Skeletal muscle satellite cell (primary cell): Measurements from ENCODE around the gene RPH3AL.

Experiments
- H3K27me3 ChIP-seq: 2 replicates; pipeline ENCODE4 v1.7.0; 2013; ENCODE audit warnings: low read length; ENCODE audit not compliant: control insufficient read depth, insufficient read depth
- H3K36me3 ChIP-seq: 2 replicates; pipeline ENCODE4 v1.7.0; 2013; ENCODE audit warnings: mild to moderate bottlenecking, control low read depth, low read length; ENCODE audit not compliant: insufficient read depth
- H3K4me1 ChIP-seq: 2 replicates; pipeline ENCODE4 v1.7.0; 2013; ENCODE audit warnings: low read length; ENCODE audit not compliant: control insufficient read depth, insufficient read depth
- H3K4me2 ChIP-seq: 2 replicates; pipeline ENCODE4 v1.7.0; 2013; ENCODE audit warnings: mild to moderate bottlenecking, low read length
- H3K4me3 ChIP-seq: 2 replicates; pipeline ENCODE4 v1.7.0; 2013; ENCODE audit warnings: low read length
- H3K9ac ChIP-seq: 2 replicates; pipeline ENCODE4 v1.7.0; 2013; ENCODE audit warnings: mild to moderate bottlenecking, low read depth, low read length, moderate library complexity
- H3K9me3 ChIP-seq: replicated peaks from 2 replicates; pipeline ENCODE4 v1.7.0; 2013; ENCODE audit warnings: mild to moderate bottlenecking, control low read depth, low read length

RPH3AL gene

DNA sequence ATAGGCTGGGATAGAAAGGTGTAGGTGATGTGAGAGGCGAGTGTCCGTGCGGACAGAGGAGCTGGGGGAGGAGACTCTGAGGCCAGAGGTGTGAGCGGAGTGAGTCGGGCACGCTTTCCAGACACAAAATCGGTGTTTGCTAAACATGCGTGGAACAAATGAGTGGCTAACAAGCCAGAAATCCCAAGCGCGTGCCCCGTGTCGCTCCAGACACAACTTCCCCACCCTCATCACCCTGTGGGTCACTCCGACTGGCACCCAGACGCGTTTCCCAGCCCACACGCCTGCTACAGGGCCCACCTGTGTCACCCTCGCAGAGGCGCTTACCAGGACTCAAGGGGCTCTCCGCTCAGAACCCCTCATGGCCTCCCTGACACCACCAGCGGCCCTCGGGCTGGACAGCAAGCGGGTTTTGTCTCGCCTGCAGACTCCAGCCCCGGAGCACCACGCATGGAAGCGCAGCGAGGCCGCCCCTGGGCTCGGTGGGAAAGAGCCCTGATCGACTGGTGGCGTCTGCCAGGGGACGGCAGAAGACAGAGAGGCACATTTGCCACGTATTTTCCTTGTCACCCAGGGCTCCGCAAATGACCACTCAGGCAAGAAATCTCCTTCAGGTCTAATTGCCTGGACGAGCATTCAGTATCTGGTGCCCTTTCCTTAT, 6.0 kb upstream of the RPH3AL start:
- Histone ChIP-seq H3K4me1 (no peaks in the 10 kb centered on the region), H3K4me2 (no peak overlapping the region), H3K9ac (no peak overlapping the region), H3K36me3 (no peaks in the 10 kb centered on the region), H3K27me3 (peaks cover 6% of the 10 kb centered on the region), H3K4me3 (no peak overlapping the region), H3K9me3 (no peaks in the 10 kb centered on the region)

DNA sequence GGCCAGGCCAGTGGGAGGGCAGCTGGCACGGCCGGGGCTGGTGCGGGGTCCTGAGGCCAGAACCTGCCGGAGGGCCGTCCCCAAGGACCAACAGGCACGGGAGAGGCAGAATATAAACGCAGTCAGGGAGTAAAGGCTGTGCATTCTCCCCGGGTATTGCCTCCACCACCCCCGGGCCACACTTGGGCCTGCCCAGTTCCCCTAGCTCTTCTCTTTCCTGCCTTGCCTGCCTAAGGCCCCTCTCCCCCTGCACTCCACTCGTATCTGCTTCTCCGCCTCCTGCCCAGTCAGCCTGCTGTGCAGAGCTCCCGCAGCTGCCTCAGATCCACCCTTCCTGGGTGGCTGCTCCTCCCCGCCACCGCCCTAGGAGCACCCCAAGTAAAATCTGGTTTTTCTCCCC, 5.0 kb upstream of the RPH3AL start:
- H3K4me3 ChIP-seq: no peak overlapping the region
- H3K4me2 ChIP-seq: no peak overlapping the region
- peaks cover 7% of the 10 kb centered on the region for H3K4me1 ChIP-seq
- H3K9ac ChIP-seq: no peak overlapping the region
- peaks cover 6% of the 10 kb centered on the region for H3K27me3 ChIP-seq
- H3K36me3 ChIP-seq: no peaks in the 10 kb centered on the region
- no peaks in the 10 kb centered on the region for H3K9me3 ChIP-seq

DNA sequence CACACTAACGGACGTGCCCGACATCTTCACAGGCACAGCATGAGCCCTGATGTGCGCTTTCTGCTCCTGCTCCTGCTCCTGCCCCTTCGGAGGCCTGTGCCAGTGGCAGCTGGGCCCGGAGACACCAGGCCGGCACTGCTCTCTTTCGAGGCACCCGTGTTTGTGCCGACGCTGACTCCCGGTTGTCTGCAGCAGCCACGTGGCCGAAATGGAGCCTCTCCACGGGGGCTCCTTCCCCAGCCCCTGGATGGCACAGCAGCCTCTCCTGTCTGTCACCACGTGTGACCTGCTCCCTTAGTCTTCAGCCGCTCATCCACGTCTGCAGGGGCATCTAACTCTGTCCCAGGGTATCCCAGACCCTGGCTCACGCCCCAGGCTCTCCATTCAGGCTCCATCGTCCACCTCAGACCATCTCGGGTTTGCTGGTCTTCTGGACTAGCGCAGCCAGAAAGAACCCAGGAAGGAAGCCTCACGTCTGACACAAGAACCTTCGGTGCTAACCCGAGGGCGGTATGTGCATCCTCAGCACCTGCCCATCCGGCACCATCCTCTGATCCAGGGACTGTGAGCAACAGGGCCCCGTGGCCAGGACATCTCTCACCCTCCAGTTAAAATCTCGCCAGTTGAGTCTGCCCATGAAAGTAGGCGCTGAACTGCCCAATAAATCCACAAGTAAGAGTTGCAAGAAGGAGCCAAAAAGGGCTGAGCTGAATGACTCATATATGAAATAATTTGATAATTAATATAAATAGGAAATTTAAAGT, 4.2 kb upstream of the RPH3AL start:
- Histone ChIP-seq H3K4me2 (no peak overlapping the region), H3K27me3 (peaks cover 6% of the 10 kb centered on the region), H3K9me3 (no peaks in the 10 kb centered on the region), H3K4me1 (peaks cover 15% of the 10 kb centered on the region), H3K4me3 (no peak overlapping the region), H3K36me3 (no peaks in the 10 kb centered on the region), H3K9ac (no peak overlapping the region)

DNA sequence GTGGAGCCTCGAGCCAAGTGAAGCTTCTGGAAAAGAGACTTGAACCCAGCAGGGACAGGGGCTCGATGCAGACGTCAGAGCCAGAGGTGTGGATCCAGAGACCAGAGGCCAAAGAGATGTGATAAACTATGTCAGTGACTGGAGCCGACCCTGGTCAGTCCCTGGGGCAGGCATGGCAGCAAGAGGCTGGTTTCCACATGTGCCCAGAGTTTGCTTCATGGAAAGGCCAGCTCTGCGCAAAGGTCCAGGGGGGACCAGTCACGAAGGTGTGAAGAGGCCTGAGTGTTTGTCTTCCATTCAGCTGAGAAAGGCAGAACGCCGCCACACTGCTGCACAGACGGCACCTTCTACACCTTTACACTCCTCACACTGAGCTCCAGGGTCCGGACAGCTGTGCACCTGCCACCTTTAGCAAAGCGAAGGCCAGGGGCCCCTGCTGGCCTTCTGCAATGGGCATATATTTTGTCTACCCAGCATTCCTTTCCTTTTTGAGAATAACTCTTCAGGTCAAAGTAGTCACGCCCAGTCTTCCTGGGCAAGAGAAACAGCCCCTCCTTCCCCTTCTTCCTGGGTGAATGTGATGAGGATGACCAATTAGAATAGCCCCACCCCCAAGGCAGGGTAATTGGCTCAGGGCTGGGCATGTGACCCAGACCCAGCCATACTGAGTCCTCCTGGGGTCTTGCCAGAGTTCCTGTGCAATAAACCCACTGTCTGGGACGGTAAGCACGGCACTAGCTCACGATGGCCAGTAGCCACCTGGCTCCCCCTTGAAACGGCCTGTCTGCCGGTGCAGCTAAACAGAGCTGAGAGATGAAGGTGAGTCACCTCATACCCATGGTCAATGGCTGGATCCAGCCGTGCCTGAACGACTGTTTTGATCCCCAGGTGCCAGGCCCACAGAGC, 2.3 kb upstream of the RPH3AL start:
- Histone ChIP-seq H3K9me3 (no peaks in the 10 kb centered on the region), H3K4me3 (no peak overlapping the region), H3K27me3 (peaks cover 6% of the 10 kb centered on the region), H3K4me1 (peaks cover 28% of the 10 kb centered on the region), H3K36me3 (no peaks in the 10 kb centered on the region), H3K9ac (no peak overlapping the region), H3K4me2 (no peak overlapping the region)

DNA sequence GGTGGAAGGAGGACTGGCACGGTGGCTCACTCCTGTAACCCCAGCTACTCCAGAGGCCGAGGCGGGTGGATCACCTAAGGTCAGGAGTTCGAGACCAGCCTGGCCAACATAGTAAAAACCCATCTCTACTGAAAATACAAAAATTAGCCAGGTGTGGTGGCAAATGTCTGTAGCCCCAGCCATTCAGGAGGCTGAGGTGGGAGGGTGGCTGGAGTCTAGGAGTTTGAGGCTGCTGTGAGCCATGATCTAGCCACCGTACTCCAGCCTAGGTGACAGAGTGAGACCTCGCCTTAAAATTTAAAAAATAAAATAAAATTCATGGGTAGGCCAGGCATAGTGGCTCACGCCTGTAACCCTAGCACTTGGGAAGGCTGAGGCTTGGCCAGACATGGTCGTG, 1.2 kb upstream of the RPH3AL start:
- Histone ChIP-seq H3K36me3 (no peaks in the 10 kb centered on the region), H3K27me3 (peaks cover 4% of the 10 kb centered on the region), H3K9ac (no peak overlapping the region), H3K4me3 (no peak overlapping the region), H3K4me2 (no peak overlapping the region), H3K9me3 (no peaks in the 10 kb centered on the region), H3K4me1 (peaks cover 28% of the 10 kb centered on the region)

DNA sequence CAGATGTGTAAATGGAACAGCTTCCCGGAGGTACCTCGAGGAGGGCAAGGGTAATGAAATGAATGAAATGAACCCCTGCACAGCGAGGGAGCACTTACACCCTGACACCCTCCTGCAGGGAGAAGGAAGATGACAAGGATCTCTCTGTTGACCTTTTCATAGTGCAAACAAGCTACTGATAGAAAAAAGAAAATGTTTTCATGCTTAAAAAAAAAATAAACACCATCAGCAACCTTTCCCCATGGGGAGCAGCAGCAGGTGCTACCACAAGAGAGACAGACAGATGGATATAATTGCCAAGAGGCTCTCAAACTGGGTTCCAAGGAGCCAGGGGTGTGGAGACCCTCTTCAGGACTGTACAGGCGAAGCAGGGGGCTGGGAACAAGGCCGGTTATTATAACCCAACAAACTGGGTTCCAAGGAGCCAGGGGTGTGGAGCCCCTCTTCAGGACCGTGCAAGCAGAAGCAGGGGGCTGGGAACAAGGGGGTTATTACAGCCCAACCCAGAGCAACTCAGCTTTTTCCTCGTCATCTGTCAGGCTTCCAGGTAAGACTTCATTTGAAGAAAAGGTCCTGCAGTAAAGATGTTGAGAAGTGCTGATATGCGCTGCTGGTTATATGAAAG, 718 bp upstream of the RPH3AL start:
- H3K4me2 ChIP-seq: no peak overlapping the region
- no peaks in the 10 kb centered on the region for H3K27me3 ChIP-seq
- no peak overlapping the region for H3K4me3 ChIP-seq
- H3K9me3 ChIP-seq: no peaks in the 10 kb centered on the region
- H3K4me1 ChIP-seq: peaks cover 28% of the 10 kb centered on the region
- no peak overlapping the region for H3K9ac ChIP-seq
- H3K36me3 ChIP-seq: no peaks in the 10 kb centered on the region

DNA sequence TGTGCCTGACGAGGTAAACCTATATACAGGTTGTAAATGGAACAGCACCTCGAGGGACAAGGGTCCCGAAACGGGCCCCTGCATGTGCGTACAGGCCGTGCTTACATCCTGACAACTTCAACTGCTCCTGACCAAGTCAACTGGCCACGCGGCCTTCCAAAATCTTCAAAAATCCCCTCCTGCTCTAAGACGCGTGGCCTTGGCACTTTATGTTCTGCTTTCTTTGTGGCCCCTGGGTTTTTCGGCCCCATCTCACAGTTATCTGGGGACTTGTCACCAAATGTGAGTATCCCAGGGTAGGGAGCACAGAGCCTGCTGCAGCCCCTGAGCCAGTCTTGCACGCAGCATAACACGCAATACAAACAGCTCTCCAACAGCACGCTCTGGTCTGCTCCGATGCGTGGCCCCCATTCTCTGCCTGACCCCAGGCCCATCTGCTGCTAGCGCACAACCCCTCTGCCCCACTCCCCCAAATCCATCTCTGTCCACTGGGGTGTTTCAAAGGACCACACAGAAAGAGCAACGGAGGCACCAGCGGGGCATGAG, 659 bp downstream of the RPH3AL start:
- Histone ChIP-seq H3K4me1 (peaks cover 28% of the 10 kb centered on the region), H3K9ac (peak overlapping the region; percentile 27), H3K9me3 (no peaks in the 10 kb centered on the region), H3K4me2 (peak overlapping the region; percentile 37), H3K27me3 (no peaks in the 10 kb centered on the region), H3K36me3 (no peaks in the 10 kb centered on the region), H3K4me3 (no peak overlapping the region)

DNA sequence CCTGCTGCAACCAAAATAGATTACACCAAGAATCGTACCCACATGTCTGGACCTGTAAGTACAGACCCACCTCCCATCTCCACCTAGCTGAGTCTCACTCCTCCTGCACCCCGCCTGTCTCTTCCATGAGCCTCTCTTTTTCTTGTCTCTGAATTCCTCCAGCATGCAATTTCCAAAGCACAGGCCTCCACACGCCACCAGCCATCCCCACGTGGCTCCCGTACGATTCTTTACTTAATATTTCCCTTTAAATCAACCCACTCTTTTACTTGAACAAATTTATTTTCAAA, 1.2 kb downstream of the RPH3AL start:
- no peaks in the 10 kb centered on the region for H3K9me3 ChIP-seq
- no peak overlapping the region for H3K4me2 ChIP-seq
- peaks cover 28% of the 10 kb centered on the region for H3K4me1 ChIP-seq
- no peaks in the 10 kb centered on the region for H3K36me3 ChIP-seq
- H3K27me3 ChIP-seq: no peaks in the 10 kb centered on the region
- H3K4me3 ChIP-seq: no peak overlapping the region
- no peak overlapping the region for H3K9ac ChIP-seq

DNA sequence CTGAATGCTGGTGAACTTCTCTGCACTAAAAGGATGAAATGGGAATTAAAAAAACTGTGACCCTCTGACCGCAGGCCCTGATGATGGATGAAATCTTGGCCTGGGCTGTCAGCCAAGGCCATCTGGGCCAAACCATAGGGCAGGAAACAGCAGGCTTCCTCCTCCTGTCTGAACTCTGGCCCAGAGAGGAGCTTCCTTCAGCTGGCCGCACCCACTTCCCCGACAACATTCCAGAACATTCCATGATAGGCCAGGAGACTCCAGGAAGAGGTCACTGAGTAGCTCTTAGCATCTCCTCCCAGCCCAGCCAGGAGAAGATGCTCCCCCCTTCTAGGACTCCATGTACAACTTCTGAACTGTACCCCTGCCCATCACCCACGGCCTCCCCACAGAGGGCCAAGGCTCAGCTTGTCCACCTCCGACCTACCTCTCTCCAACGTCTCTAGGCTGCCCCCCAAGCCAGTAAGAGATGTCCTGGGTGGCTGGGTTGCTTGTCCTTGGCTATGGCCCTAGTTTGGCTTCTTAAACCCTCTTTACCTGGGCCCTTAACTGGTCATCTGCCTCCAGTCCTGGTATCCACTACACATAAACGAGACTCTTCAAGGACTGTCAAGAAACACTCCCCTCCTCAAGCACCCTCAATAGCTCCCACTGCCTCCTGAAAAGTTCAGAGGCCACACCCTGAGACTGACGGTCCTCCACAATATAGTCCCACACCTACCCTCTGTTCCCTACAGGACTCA, 1.7 kb downstream of the RPH3AL start:
- Histone ChIP-seq H3K4me2 (peak overlapping the region; percentile 21), H3K9ac (no peak overlapping the region), H3K9me3 (no peaks in the 10 kb centered on the region), H3K4me3 (no peak overlapping the region), H3K36me3 (no peaks in the 10 kb centered on the region), H3K4me1 (peaks cover 28% of the 10 kb centered on the region), H3K27me3 (no peaks in the 10 kb centered on the region)

DNA sequence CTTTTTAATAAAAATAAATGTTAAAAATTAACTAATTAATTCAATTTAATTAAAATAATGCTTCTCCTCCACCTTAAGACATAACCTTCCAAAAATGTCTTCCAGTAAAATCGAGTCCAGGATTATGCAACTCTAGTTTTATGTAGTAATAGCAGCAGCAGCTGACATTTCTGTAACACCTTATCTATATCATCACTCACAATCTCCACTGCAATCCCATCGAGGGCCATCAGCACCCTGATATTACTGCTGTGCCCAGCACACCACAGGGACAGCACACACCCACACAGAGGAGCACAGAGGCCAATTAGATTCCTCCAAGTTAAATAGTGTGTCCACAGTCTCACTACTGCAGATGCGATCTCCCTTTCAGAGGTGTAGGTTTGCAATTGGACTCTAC, 2.9 kb downstream of the RPH3AL start:
- no peaks in the 10 kb centered on the region for H3K27me3 ChIP-seq
- H3K4me2 ChIP-seq: no peak overlapping the region
- H3K9me3 ChIP-seq: no peaks in the 10 kb centered on the region
- no peaks in the 10 kb centered on the region for H3K36me3 ChIP-seq
- H3K9ac ChIP-seq: no peak overlapping the region
- H3K4me1 ChIP-seq: peaks cover 28% of the 10 kb centered on the region
- H3K4me3 ChIP-seq: no peak overlapping the region
